Karpas-422 (cell line): ENCODE data around the gene CD248. TPM values are rescaled to one million over a fixed set of nuclear protein-coding genes. Genes with fewer than 3 reads are reported as not detected.
"Not testable (repeated sequence)": the region's sequence is repeated elsewhere in the genome, so short reads cannot be mapped to it uniquely, and the experiment has no call there.

ENCODE experiments used
- DNase-seq: peaks from one replicate; pipeline ENCODE4 v3.0.0-alpha.2; 2015
- H2AFZ ChIP-seq: fragments of 200-600 bp; sonication (generic); 2 replicates; pipeline ENCODE4 v1.6.1; 2014; ENCODE audit warnings: antibody characterized with exemption, low read length, mixed read lengths
- H3K27ac ChIP-seq: fragments of 200-600 bp; sonication (generic); 2 replicates; pipeline ENCODE4 v1.5.1; 2014; ENCODE audit warnings: mild to moderate bottlenecking, low read length, moderate library complexity
- H3K27me3 ChIP-seq: fragments of 200-600 bp; sonication (generic); 2 replicates; pipeline ENCODE4 v1.6.1; 2014; ENCODE audit warnings: low read length, mixed read lengths
- H3K36me3 ChIP-seq: fragments of 200-600 bp; sonication (generic); 2 replicates; pipeline ENCODE4 v1.6.1; 2014; ENCODE audit warnings: low read length, mixed read lengths; ENCODE audit not compliant: insufficient read depth
- H3K4me1 ChIP-seq: fragments of 200-600 bp; sonication (generic); 2 replicates; pipeline ENCODE4 v1.6.1; 2014; ENCODE audit warnings: mild to moderate bottlenecking, low read length, mixed read lengths
- H3K4me2 ChIP-seq: fragments of 200-600 bp; sonication (generic); 2 replicates; pipeline ENCODE4 v1.6.1; 2014; ENCODE audit warnings: low read length, low read depth, mild to moderate bottlenecking; ENCODE audit not compliant: poor library complexity, severe bottlenecking
- H3K4me3 ChIP-seq: fragments of 200-600 bp; sonication (generic); 2 replicates; pipeline ENCODE4 v1.5.1; 2014; ENCODE audit warnings: mild to moderate bottlenecking, antibody characterized with exemption, low read length, mixed read lengths
- H3K79me2 ChIP-seq: fragments of 200-600 bp; sonication (generic); 2 replicates; pipeline ENCODE4 v1.6.1; 2014; ENCODE audit warnings: mild to moderate bottlenecking, low read length, mixed read lengths
- H3K9ac ChIP-seq: fragments of 200-600 bp; sonication (generic); 2 replicates; pipeline ENCODE4 v1.6.0; 2014; ENCODE audit warnings: low read length
- H3K9me2 ChIP-seq: fragments of 200-600 bp; sonication (generic), shearing (Covaris generic); replicated peaks from 2 replicates; pipeline ENCODE4 v1.6.0; 2014; ENCODE audit warnings: mild to moderate bottlenecking, low read length, moderate library complexity; ENCODE audit not compliant: insufficient read depth
- H3K9me3 ChIP-seq: fragments of 300-700, 200-600 bp; sonication (generic); 2 replicates; pipeline ENCODE4 v1.6.1; 2014; ENCODE audit warnings: low read length, mixed read lengths
- H4K20me1 ChIP-seq: fragments of 200-600 bp; sonication (generic); 2 replicates; pipeline ENCODE4 v1.6.1; 2014; ENCODE audit warnings: mild to moderate bottlenecking, antibody characterized with exemption, low read length, low read depth; ENCODE audit not compliant: insufficient read depth
- total RNA-seq: library from RNA; depleted of rRNA; stranded (reverse); fragments of >200 nt; shearing (Covaris generic); gene quantifications from 2 replicates; pipeline ENCODE4 v1.2.3, GENCODE V29; 2014; ENCODE audit warnings: low replicate concordance

CD248 gene
- total RNA-seq, 1 experiment from 2014 or later = not detected

DNA sequence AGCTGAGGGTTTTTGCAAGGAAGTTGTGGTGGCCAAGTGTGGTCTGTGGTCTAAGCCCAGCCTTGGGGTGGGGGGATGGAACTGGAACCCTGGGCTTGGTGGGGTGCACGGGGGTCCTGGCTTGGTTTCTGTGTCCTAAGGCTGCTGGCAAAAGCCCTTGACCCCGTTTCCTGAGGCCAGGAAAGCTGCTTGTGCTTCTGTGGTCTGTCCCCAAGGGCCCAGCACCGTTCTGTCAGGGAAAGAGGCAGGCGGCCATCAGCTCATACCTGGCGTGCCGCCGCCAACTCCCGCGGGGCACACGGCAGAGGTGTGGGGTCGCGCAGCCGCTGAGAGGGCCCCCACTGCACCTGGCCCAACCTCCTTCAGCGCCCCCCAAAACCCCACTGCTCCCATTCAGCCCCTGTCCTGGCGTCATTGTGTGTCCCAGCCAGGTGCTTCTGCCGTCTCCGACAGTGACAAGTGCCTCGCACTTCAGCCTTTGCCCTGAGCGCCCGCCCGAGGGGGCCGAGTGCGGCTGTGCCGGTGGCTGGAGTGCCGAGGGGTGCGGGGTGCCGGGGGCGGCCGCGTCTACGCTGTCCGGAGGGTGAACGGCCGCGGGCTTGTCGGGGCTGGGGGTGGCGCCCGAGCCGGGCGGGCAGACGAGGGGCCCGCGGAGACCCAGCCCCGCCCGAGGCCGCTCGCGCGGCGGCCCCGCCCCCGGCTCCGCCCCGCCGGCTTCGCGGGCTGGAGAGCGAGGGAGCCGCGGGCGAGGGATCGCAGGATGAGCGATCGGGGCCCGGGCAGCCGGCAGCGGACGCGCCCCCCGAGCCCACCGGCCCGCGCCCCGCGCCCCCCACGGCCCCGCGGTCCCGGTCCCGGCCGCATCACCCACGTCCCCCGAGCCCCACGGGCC lies 39.1 kb downstream of the CD248 start, which contains the start of gene CNIH2:
Gene CNIH2 (plus strand): TSS at position 705 of the 892 bp plus-strand sequence. CDS start 282 bp downstream, outside the sequence.
- Histone ChIP-seq H3K79me2 (no peaks in the 10 kb centered on the region), H3K27ac (0 out of 2 replicates have a peak within 1 kb of the TSS, but pooled peaks have one; percentile 22), H3K9ac (peak within 1 kb of the TSS; percentile 62), H3K9me3 (no peaks in the 10 kb centered on the region), H3K4me3 (peak within 1 kb of the TSS; percentile 64; the same call in 1 of the 2 replicates), H3K36me3 (peaks cover 5% of the 10 kb centered on the region; the same call in 1 of the 2 replicates), H3K27me3 (no peaks in the 10 kb centered on the region), H3K9me2 (no peaks in the 10 kb centered on the region), H2AFZ (no peak within 1 kb of the TSS), H3K4me2 (peak within 1 kb of the TSS; percentile 70), H3K4me1 (peaks cover 28% of the 10 kb centered on the region), H4K20me1 (peaks cover 3% of the 10 kb centered on the region; the same call in 1 of the 2 replicates)
- peak; percentile 80 for DNase-seq

DNA sequence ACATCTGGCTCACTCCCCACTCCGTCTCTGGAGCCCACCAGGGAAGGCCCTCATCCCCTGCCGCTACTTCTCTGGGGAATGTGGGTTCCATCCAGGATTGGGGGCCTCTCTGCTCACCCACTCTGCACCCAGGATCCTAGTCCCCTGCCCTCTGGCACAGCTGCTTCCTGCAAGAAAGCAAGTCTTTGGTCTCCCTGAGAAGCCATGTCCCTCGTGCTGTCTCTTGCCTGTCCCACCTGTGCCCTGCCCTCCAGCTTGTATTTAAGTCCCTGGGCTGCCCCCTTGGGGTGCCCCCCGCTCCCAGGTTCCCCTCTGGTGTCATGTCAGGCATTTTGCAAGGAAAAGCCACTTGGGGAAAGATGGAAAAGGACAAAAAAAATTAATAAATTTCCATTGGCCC lies 39.8 kb downstream of the CD248 start:
- not testable (repeated sequence) for H3K27me3 ChIP-seq, H4K20me1 ChIP-seq, H3K79me2 ChIP-seq, H3K9me2 ChIP-seq, H3K9me3 ChIP-seq, H2AFZ ChIP-seq, H3K4me3 ChIP-seq, DNase-seq
- Histone ChIP-seq H3K4me1 (peaks cover 23% of the 10 kb centered on the region), H3K4me2 (peak overlapping the region; percentile 70), H3K27ac (0 out of 2 replicates have a peak overlapping the region, but pooled peaks have one; percentile 22), H3K36me3 (peaks cover 12% of the 10 kb centered on the region; the same call in 1 of the 2 replicates), H3K9ac (0 out of 2 replicates have a peak overlapping the region, but pooled peaks have one; percentile 47)

DNA sequence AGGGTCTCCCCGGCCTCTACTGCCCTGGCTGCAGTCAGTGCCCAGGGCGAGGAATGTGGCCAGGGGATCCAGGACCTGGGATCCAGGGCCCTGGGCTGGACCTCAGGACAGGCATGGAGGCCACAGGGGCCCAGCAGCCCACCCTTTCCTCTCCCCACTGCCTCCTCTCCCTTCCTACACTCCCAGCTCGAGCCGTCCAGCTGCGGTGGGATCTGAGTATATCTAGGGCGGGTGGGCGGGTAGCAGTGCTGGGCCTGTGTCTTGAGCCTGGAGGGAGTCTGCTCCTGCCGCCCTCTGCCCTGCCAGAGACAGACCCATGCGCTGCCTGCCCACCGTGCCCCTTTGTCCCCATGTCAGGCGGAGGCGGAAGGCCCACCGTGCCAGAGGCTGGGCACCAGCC lies 40.2 kb downstream of the CD248 start:
- Histone ChIP-seq H3K36me3 (peaks cover 13% of the 10 kb centered on the region; the same call in 1 of the 2 replicates), H3K4me1 (peaks cover 18% of the 10 kb centered on the region)
- H3K9ac ChIP-seq, H4K20me1 ChIP-seq, H3K4me3 ChIP-seq, DNase-seq, H3K27me3 ChIP-seq, H3K27ac ChIP-seq, H3K79me2 ChIP-seq, H2AFZ ChIP-seq, H3K4me2 ChIP-seq, H3K9me3 ChIP-seq, H3K9me2 ChIP-seq: not testable (repeated sequence)

DNA sequence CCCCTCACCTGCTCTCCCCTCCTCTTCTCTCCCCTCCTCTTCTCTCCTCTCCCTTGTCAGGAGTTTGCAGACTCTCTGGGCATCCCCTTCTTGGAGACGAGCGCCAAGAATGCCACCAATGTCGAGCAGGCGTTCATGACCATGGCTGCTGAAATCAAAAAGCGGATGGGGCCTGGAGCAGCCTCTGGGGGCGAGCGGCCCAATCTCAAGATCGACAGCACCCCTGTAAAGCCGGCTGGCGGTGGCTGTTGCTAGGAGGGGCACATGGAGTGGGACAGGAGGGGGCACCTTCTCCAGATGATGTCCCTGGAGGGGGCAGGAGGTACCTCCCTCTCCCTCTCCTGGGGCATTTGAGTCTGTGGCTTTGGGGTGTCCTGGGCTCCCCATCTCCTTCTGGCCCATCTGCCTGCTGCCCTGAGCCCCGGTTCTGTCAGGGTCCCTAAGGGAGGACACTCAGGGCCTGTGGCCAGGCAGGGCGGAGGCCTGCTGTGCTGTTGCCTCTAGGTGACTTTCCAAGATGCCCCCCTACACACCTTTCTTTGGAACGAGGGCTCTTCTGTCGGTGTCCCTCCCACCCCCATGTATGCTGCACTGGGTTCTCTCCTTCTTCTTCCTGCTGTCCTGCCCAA lies 40.7 kb downstream of the CD248 start:
- no peak overlapping the region for H3K27ac ChIP-seq
- DNase-seq = no peak
- H3K4me3 ChIP-seq = no peak overlapping the region
- H3K4me1 ChIP-seq = peaks cover 15% of the 10 kb centered on the region
- no peaks in the 10 kb centered on the region for H3K9me3 ChIP-seq
- H3K79me2 ChIP-seq = no peaks in the 10 kb centered on the region
- H2AFZ ChIP-seq = no peak overlapping the region
- no peak overlapping the region for H3K9ac ChIP-seq
- no peaks in the 10 kb centered on the region for H3K27me3 ChIP-seq
- no peaks in the 10 kb centered on the region for H4K20me1 ChIP-seq
- no peaks in the 10 kb centered on the region for H3K9me2 ChIP-seq
- H3K36me3 ChIP-seq = peaks cover 13% of the 10 kb centered on the region; the same call in 1 of the 2 replicates
- H3K4me2 ChIP-seq = no peak overlapping the region

DNA sequence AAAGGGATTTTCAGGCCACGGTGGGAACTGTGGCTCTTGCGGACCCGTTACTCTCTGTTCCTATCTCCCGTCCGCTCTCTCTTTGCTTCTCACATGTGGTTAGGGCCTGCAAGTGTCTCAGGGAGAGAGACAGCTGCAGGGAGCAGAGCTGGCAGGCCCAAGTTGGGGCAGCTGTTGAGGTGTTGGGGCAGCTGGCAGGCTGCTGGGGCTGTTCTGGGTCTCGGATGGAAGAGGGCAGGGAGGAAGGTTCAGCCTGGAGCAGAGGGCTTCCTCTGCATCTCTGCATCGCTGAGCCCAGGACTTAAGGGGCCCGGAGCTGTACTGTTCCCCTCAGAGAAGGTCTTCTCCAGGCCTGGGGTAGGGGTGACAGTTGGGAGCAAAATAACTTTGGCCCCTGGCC lies 41.4 kb downstream of the CD248 start:
- no peak for DNase-seq
- peaks cover 15% of the 10 kb centered on the region for H3K4me1 ChIP-seq
- no peaks in the 10 kb centered on the region for H4K20me1 ChIP-seq

DNA sequence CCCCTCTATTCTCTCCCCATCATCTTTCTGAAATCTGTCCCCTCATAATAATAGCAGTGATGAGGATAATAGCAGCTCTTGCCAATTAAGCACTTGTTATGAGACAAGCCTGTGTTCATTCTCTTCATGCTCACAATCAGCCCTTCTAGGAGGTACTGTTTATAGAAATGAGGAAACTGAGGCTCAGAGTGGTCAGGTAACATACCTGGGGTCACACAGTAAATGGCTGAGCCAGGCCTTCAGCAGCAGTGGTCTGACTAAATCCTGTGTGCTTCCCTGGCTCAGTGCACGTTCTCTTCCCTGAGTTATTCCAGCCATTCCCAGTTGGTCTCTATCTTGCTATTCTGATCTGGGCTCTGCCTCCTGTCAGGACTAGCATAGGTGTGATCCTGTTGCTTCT lies 42.6 kb downstream of the CD248 start:
- no peak overlapping the region for H3K4me3 ChIP-seq
- H3K27me3 ChIP-seq = no peaks in the 10 kb centered on the region
- H3K79me2 ChIP-seq = peaks cover 18% of the 10 kb centered on the region
- H3K4me2 ChIP-seq = no peak overlapping the region
- H3K9me3 ChIP-seq = no peaks in the 10 kb centered on the region
- no peaks in the 10 kb centered on the region for H3K9me2 ChIP-seq
- peaks cover 13% of the 10 kb centered on the region; the same call in 1 of the 2 replicates for H3K36me3 ChIP-seq
- no peak for DNase-seq
- H3K27ac ChIP-seq = no peak overlapping the region
- no peaks in the 10 kb centered on the region for H4K20me1 ChIP-seq
- peaks cover 24% of the 10 kb centered on the region for H3K4me1 ChIP-seq
- no peak overlapping the region for H2AFZ ChIP-seq
- no peak overlapping the region for H3K9ac ChIP-seq

More for the DNA sequence above, 41.4 kb downstream of the CD248 start:
- Histone ChIP-seq H3K27ac (no peak overlapping the region), H3K9me2 (no peaks in the 10 kb centered on the region), H3K27me3 (no peaks in the 10 kb centered on the region), H3K4me2 (no peak overlapping the region), H3K4me3 (no peak overlapping the region), H3K9ac (no peak overlapping the region), H2AFZ (no peak overlapping the region), H3K36me3 (peaks cover 13% of the 10 kb centered on the region; the same call in 1 of the 2 replicates), H3K79me2 (peaks cover 6% of the 10 kb centered on the region), H3K9me3 (no peaks in the 10 kb centered on the region)

DNA sequence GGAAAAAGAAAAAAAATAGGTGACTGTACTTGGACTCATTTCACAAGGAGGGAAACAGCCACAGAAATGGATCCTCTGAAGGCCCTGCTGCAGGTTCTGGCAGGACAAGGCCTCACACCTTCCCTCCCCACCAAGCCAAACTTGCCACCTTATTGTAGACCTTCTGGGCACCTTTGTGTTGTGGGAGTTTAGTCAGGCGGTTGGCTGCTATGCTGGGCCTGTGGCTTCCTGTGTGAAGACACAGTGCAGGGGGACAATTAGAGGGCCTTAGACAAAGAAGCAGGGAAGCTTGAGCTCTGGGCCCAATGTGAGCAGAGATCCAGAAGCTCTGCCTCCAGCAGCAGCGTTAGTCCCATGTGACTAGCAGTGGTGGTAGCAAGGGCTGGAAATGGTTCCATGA lies 44.2 kb downstream of the CD248 start:
- Histone ChIP-seq H3K4me1 (peaks cover 22% of the 10 kb centered on the region), H3K79me2 (peaks cover 24% of the 10 kb centered on the region), H2AFZ (no peak overlapping the region), H3K36me3 (peaks cover 13% of the 10 kb centered on the region; the same call in 1 of the 2 replicates), H3K4me2 (no peak overlapping the region), H3K27ac (no peak overlapping the region), H3K9me2 (no peaks in the 10 kb centered on the region), H3K27me3 (no peaks in the 10 kb centered on the region), H3K9me3 (no peaks in the 10 kb centered on the region), H4K20me1 (no peaks in the 10 kb centered on the region), H3K4me3 (no peak overlapping the region), H3K9ac (no peak overlapping the region)
- DNase-seq = no peak

DNA sequence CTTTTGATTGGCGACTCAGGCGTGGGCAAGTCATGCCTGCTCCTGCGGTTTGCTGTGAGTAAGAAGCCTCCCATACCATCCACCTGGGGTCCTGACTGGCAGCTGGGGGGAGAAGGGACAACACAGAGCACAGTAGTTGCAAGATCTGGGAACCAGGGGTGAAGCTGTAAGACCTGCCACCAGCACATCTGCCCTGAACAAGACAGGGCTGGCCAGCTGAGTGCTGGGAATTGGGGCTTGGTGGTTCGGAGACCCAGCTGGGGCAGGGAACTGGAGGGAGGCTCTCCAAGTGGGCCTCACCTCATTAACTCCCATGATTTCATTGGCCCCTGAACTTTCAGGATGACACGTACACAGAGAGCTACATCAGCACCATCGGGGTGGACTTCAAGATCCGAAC lies 45.0 kb downstream of the CD248 start:
- Histone ChIP-seq H3K79me2 (peaks cover 24% of the 10 kb centered on the region), H3K4me2 (no peak overlapping the region), H3K9me2 (no peaks in the 10 kb centered on the region), H4K20me1 (no peaks in the 10 kb centered on the region), H3K27me3 (no peaks in the 10 kb centered on the region), H3K4me3 (no peak overlapping the region), H3K27ac (no peak overlapping the region), H3K36me3 (peaks cover 13% of the 10 kb centered on the region; the same call in 1 of the 2 replicates), H3K9ac (no peak overlapping the region), H2AFZ (no peak overlapping the region), H3K9me3 (no peaks in the 10 kb centered on the region), H3K4me1 (peaks cover 22% of the 10 kb centered on the region)
- DNase-seq = no peak
